B cell (primary cell): Measurements from ENCODE around the gene AQP3. TPM values are rescaled to one million over a fixed set of nuclear protein-coding genes. Genes with fewer than 3 reads are reported as not detected.

Source experiments
- ATAC-seq: fragments of 200-7000 bp; cut with Tn5 transposase; one replicate; pipeline ENCODE4 v1.10.0; 2021; ENCODE audit warnings: low read depth, mild to moderate bottlenecking, moderate number of reproducible peaks, moderate library complexity
- CTCF ChIA-PET: fragments of 350-600 bp; sonication (Branson Sonifier 250); formaldehyde crosslinking; loops from one replicate; lab custom pipeline; 2021; ENCODE audit warnings: antibody characterized with exemption, inconsistent platforms; lab: Charles Lee
- POLR2A ChIA-PET: fragments of 350-600 bp; sonication (Branson Sonifier 250); formaldehyde crosslinking; loops from one replicate; lab custom pipeline; 2021; ENCODE audit warnings: antibody characterized with exemption; lab: Charles Lee
- DNase-seq: peaks from one replicate; pipeline ENCODE4 v3.0.0; 2013
- H2AFZ ChIP-seq: 2 replicates; pipeline ENCODE4 v1.6.1; 2012; ENCODE audit warnings: mild to moderate bottlenecking, low read depth, low read length; ENCODE audit not compliant: insufficient read depth, poor library complexity, severe bottlenecking
- H3K27ac ChIP-seq, 2 donors: 1 replicate in 1 of 2; 2 replicates in 1 of 2; pipeline ENCODE4 v1.5.1; 2012 to 2013; ENCODE audit warnings: low read length in 2 of 2, mild to moderate bottlenecking in 2 of 2, moderate library complexity in 1 of 2
- H3K27me3 ChIP-seq, 4 experiments: fragments of 200-600 bp in 1 of 4; sonication (generic) in 1 of 4; replicated peaks in 1 of 4; 1 replicate in 2 of 4; 2 replicates in 2 of 4; pipeline versions ENCODE4 v1.6.1 to v1.7.0; 2013 to 2016; ENCODE audit warnings: low read length in 3 of 4, mild to moderate bottlenecking in 2 of 4, mixed read lengths in 1 of 4, moderate library complexity in 1 of 4; ENCODE audit not compliant: insufficient read depth in 4 of 4, control insufficient read depth in 3 of 4; ENCODE audit errors: control extremely low read depth in 1 of 4
- H3K36me3 ChIP-seq, 2 experiments: replicated peaks in 1 of 2; 1 replicate in 1 of 2; 2 replicates in 1 of 2; pipeline versions ENCODE4 v1.6.1 to v1.7.1; 2013; ENCODE audit warnings: low read length in 1 of 2; ENCODE audit not compliant: insufficient read depth in 2 of 2, control insufficient read depth in 1 of 2; ENCODE audit errors: control extremely low read depth in 1 of 2, extremely low read depth in 1 of 2
- H3K4me1 ChIP-seq, 2 donors: fragments of 200-600 bp in 1 of 2; sonication (generic) in 1 of 2; 1 replicate in 1 of 2; 2 replicates in 1 of 2; pipeline versions ENCODE4 v1.5.1 to v1.6.1; 2013 to 2017; ENCODE audit warnings: low read length in 2 of 2; ENCODE audit not compliant: control insufficient read depth in 2 of 2, insufficient read depth in 2 of 2
- H3K4me2 ChIP-seq: replicated peaks from 2 replicates; pipeline ENCODE3; 2012; ENCODE audit warnings: mild to moderate bottlenecking, low read depth, low read length; ENCODE audit not compliant: poor library complexity, severe bottlenecking
- H3K4me3 ChIP-seq, 5 experiments: fragments of 200-600 bp in 1 of 5; sonication (generic) in 1 of 5; 1 replicate in 3 of 5; 2 replicates in 2 of 5; pipeline versions ENCODE4 v1.5.1 to v1.7.0; 2011 to 2016; ENCODE audit warnings: low read length in 4 of 5, mild to moderate bottlenecking in 4 of 5, low read depth in 2 of 5, control low read depth in 1 of 5, moderate library complexity in 1 of 5; ENCODE audit not compliant: insufficient read depth in 1 of 5; ENCODE audit errors: control extremely low read depth in 1 of 5, extremely low read depth in 1 of 5
- H3K79me2 ChIP-seq: fragments of 200-600 bp; sonication (generic); one replicate; pipeline ENCODE4 v1.6.0; 2016; ENCODE audit warnings: low read length; ENCODE audit not compliant: control insufficient read depth, insufficient read depth
- H3K9ac ChIP-seq: fragments of 200-600 bp; sonication (generic); 2 replicates; pipeline ENCODE4 v1.6.1; 2017; ENCODE audit warnings: mild to moderate bottlenecking, low read length, moderate library complexity
- H3K9me3 ChIP-seq, 3 donors: one replicate each; pipeline versions ENCODE4 v1.6.1 to v1.7.1; 2013; ENCODE audit warnings: low read length in 2 of 3; ENCODE audit not compliant: control insufficient read depth in 2 of 3, insufficient read depth in 1 of 3; ENCODE audit errors: control extremely low read depth in 1 of 3
- H4K20me1 ChIP-seq: 2 replicates; pipeline ENCODE4 v1.6.0; 2012; ENCODE audit warnings: mild to moderate bottlenecking, low read length; ENCODE audit not compliant: insufficient read depth, control insufficient read depth, poor library complexity, severe bottlenecking
- H3K27ac Mint-ChIP-seq: one replicate; pipeline ENCODE4 v1.8.0; 2021; ENCODE audit warnings: mixed read lengths
- H3K27me3 Mint-ChIP-seq: one replicate; pipeline ENCODE4 v1.8.0; 2021; ENCODE audit warnings: mixed read lengths
- H3K4me1 Mint-ChIP-seq: one replicate; pipeline ENCODE4 v1.8.0; 2021; ENCODE audit warnings: mixed read lengths
- H3K4me3 Mint-ChIP-seq: one replicate; pipeline ENCODE4 v1.8.0; 2021; ENCODE audit warnings: mixed read lengths
- H3K9me3 Mint-ChIP-seq: one replicate; pipeline ENCODE4 v1.8.0; 2022; ENCODE audit warnings: mixed read lengths; ENCODE audit not compliant: insufficient read depth
- EZH2 ChIP-seq: IDR thresholded peaks from 2 replicates; pipeline ENCODE4 v1.6.1; 2012; ENCODE audit warnings: borderline replicate concordance, low read depth, mild to moderate bottlenecking, moderate library complexity, low read length; ENCODE audit not compliant: insufficient read depth, poor library complexity, severe bottlenecking
- WGBS: methylation state at CpG from one replicate; pipeline ENCODE4 v1.1.5; 2013; ENCODE audit warnings: missing lambda C conversion rate; ENCODE audit not compliant: insufficient coverage; 5-methylcytosine and 5-hydroxymethylcytosine counted together
- intact Hi-C: fragments of 100-400 bp; cut with micrococcal nuclease; formaldehyde crosslinking; loops from one replicate; pipeline ENCODE4 v1.10.0; 2022
- polyA plus RNA-seq: library from polyadenylated mRNA; depleted of rRNA; stranded (reverse); fragments of >200 nt; gene quantifications from 2 replicates; pipeline ENCODE4 v1.2.3, GENCODE V29; 2012
- total RNA-seq, 2 donors: library from RNA; stranded (reverse); fragments of 120-200 nt in 1 of 2; gene quantifications; 1 replicate in 1 of 2; 2 replicates in 1 of 2; pipeline versions ENCODE4 v1.2.3 to v1.2.4, GENCODE V29; 2013 to 2022
- TF ChIP-seq, protein P1 (sequence below): fragments of 200-600 bp; IDR thresholded peaks from one replicate; pipeline ENCODE4 v1.8.0; 2022; ENCODE audit warnings: antibody characterized with exemption, mild to moderate bottlenecking

Gene AQP3
- total and polyA plus RNA-seq, 2 donors (not counting 1 experiment from before 2014, with no cell fraction given), result 1.8 to 10.0 TPM

DNA sequence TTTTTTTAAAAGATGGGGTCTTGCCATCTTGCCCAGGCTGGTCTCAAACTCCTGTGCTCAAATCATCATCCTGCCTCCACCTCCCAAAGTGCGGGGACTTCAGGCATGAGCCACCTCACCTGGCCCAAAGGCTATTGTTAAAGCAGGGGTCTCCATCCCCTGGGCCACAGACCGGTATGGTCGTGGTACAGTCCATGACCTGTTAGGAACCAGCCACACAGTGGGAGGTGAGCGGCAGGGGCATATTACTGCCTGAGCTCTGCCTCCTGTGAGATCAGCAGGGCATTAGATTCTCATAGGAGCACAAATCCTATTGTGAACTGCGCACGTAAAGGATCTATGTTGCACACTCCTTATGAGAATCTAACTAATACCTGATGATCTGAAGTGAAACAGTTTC, 33.6 kb upstream of the AQP3 start:
- CTCF ChIA-PET, result no interaction called here
- no peak overlapping the region for H3K27ac ChIP-seq
- peaks cover 4% of the 10 kb centered on the region for H3K27me3 Mint-ChIP-seq
- H3K27me3 ChIP-seq, result no peaks in the 10 kb centered on the region
- H3K9ac ChIP-seq, result no peak overlapping the region
- TF ChIP-seq, protein P1, sequence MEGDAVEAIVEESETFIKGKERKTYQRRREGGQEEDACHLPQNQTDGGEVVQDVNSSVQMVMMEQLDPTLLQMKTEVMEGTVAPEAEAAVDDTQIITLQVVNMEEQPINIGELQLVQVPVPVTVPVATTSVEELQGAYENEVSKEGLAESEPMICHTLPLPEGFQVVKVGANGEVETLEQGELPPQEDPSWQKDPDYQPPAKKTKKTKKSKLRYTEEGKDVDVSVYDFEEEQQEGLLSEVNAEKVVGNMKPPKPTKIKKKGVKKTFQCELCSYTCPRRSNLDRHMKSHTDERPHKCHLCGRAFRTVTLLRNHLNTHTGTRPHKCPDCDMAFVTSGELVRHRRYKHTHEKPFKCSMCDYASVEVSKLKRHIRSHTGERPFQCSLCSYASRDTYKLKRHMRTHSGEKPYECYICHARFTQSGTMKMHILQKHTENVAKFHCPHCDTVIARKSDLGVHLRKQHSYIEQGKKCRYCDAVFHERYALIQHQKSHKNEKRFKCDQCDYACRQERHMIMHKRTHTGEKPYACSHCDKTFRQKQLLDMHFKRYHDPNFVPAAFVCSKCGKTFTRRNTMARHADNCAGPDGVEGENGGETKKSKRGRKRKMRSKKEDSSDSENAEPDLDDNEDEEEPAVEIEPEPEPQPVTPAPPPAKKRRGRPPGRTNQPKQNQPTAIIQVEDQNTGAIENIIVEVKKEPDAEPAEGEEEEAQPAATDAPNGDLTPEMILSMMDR, result no peak
- no peak for TF ChIP-seq EZH2
- H3K9me3 Mint-ChIP-seq, result no peaks in the 10 kb centered on the region
- no peak overlapping the region for H2AFZ ChIP-seq
- H4K20me1 ChIP-seq, result no peaks in the 10 kb centered on the region
- H3K36me3 ChIP-seq, result no peaks in the 10 kb centered on the region
- no peak overlapping the region for H3K4me2 ChIP-seq
- intact Hi-C loops, result no loop called here
- no peak overlapping the region for H3K4me3 Mint-ChIP-seq
- no peak overlapping the region for H3K4me3 ChIP-seq
- no peaks in the 10 kb centered on the region for H3K4me1 ChIP-seq
- H3K27ac Mint-ChIP-seq, result no peak overlapping the region
- H3K4me1 Mint-ChIP-seq, result no peaks in the 10 kb centered on the region
- POLR2A ChIA-PET, result interaction anchor here (0.7 kb wide), 1 partner anchor 808 kb away, joined by 5 read pairs; no protein-coding TSS in a partner anchor
- H3K9me3 ChIP-seq, result no peaks in the 10 kb centered on the region
- DNase-seq (no peak), ATAC-seq (no peak)
- H3K79me2 ChIP-seq, result no peaks in the 10 kb centered on the region
- WGBS, result 97% methylated on average over 6 of the region's 6 CpGs

DNA sequence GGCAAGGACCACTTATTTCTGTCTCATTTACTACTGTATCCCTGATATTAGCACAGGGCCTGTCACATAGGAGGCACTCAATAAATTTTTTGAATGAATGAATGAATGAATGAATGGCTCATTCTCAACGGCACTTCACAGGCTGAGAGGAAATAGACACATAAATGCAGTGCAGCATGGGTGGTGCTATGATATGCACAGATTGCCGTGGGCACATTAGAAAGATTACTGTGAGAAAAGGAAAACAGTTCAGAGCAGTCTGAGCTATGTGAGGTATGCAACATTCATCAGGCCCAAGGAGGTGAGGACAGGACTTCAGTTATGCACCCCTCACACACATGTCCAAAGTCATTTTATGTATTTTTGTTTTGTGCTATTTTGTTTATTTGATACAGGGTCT, 32.7 kb upstream of the AQP3 start:
- POLR2A ChIA-PET, result no interaction called here
- H3K9me3 ChIP-seq, result no peaks in the 10 kb centered on the region
- DNase-seq (no peak), ATAC-seq (no peak)
- TF ChIP-seq EZH2, result no peak
- TF ChIP-seq, protein P1, result no peak
- CTCF ChIA-PET, result interaction anchor here (0.9 to 1.2 kb wide), 2 partner anchors 14 to 19 kb away, joined by 3 to 6 read pairs; no protein-coding TSS in a partner anchor
- H3K27me3 Mint-ChIP-seq, result peaks cover 2% of the 10 kb centered on the region
- H4K20me1 ChIP-seq, result no peaks in the 10 kb centered on the region
- no peaks in the 10 kb centered on the region for H3K4me1 Mint-ChIP-seq
- H3K27ac Mint-ChIP-seq, result no peak overlapping the region
- intact Hi-C loops, result no loop called here
- H3K9me3 Mint-ChIP-seq, result no peaks in the 10 kb centered on the region
- no peaks in the 10 kb centered on the region for H3K36me3 ChIP-seq
- no peak overlapping the region for H2AFZ ChIP-seq
- no peaks in the 10 kb centered on the region for H3K79me2 ChIP-seq
- no peak overlapping the region for H3K4me3 ChIP-seq
- no peak overlapping the region for H3K4me3 Mint-ChIP-seq
- H3K27me3 ChIP-seq, result no peaks in the 10 kb centered on the region
- H3K4me2 ChIP-seq, result no peak overlapping the region
- H3K9ac ChIP-seq, result no peak overlapping the region
- 92% methylated on average over 2 of the region's 2 CpGs for WGBS
- H3K27ac ChIP-seq, result no peak overlapping the region
- H3K4me1 ChIP-seq, result no peaks in the 10 kb centered on the region
